ENCODE results near the gene C2orf80. TPM values are rescaled to one million over a fixed set of nuclear protein-coding genes. Genes with fewer than 3 reads are reported as not detected.

C2orf80 gene
- total and polyA plus RNA-seq, 2 donors (not counting 1 experiment from before 2014, with no cell fraction given): not detected

- Histone ChIP-seq H3K4me2 (replicated peaks; ENCODE audit: low read depth, low read length, poor library complexity, severe bottlenecking) (no peak overlapping the region), H3K79me2 (ENCODE audit: control insufficient read depth, insufficient read depth, low read length) (no peaks in the 10 kb centered on the region), H3K9ac (ENCODE audit: low read length) (no peak overlapping the region), H2AFZ (ENCODE audit: insufficient read depth, low read depth, low read length, poor library complexity, severe bottlenecking) (no peak overlapping the region), H3K4me1 (ENCODE audit: control insufficient read depth in 2 of 2, insufficient read depth in 2 of 2, low read length in 2 of 2) (peaks cover 0 to under 1% of the 10 kb centered on the region in 2 donors), H3K27me3 (replicated peaks in 1 of 4; ENCODE audit: control extremely low read depth in 1 of 4, control insufficient read depth in 3 of 4, insufficient read depth in 4 of 4, low read length in 3 of 4) (peaks cover 0 to 4% (median 0%) of the 10 kb centered on the region in 4 experiments), H3K4me3 (ENCODE audit: control extremely low read depth in 1 of 5, extremely low read depth in 1 of 5, insufficient read depth in 1 of 5, low read depth in 2 of 5, low read length in 4 of 5) (no peak overlapping the region), H3K27ac (ENCODE audit: low read length in 2 of 2) (no peak overlapping the region), H3K36me3 (replicated peaks in 1 of 2; ENCODE audit: control extremely low read depth in 1 of 2, control insufficient read depth in 1 of 2, extremely low read depth in 1 of 2, insufficient read depth in 2 of 2, low read length in 1 of 2) (no peaks in the 10 kb centered on the region), H3K9me3 (ENCODE audit: control extremely low read depth in 1 of 3, control insufficient read depth in 2 of 3, insufficient read depth in 1 of 3, low read length in 2 of 3) (no peaks in the 10 kb centered on the region), H4K20me1 (ENCODE audit: control insufficient read depth, insufficient read depth, low read length, poor library complexity, severe bottlenecking) (no peaks in the 10 kb centered on the region)
- DNase-seq (no peak), ATAC-seq (ENCODE audit: low read depth) (no peak)
- WGBS (ENCODE audit: insufficient coverage): no CpG with 5 or more reads among the region's 5 CpGs
- Mint-ChIP-seq H3K4me3 (no peak overlapping the region), H3K27ac (no peak overlapping the region), H3K9me3 (ENCODE audit: insufficient read depth) (no peaks in the 10 kb centered on the region), H3K27me3 (peaks cover 16% of the 10 kb centered on the region), H3K4me1 (peaks cover 4% of the 10 kb centered on the region)
- TF ChIP-seq EZH2 (IDR thresholded peaks at IDR 0.05; ENCODE audit: borderline replicate concordance, insufficient read depth, low read depth, low read length, poor library complexity, severe bottlenecking) (no peak), CTCF (IDR thresholded peaks at IDR 0.05) (no peak)
- intact Hi-C loops (cut with micrococcal nuclease): no loop called here
- CTCF ChIA-PET: interaction anchor here (0.6 to 2.3 kb wide), 2 partner anchors 14 to 64 kb away, joined by 3 to 12 read pairs; no protein-coding TSS in a partner anchor
- POLR2A ChIA-PET: no interaction called here
These were observed 591 bp downstream of the C2orf80 start for GRCh38 chr2:208189069-208189809.

GRCh38 chr2:208186893-208187292 lies 2.9 kb downstream of the C2orf80 start:
- Histone ChIP-seq H3K4me3 (ENCODE audit: control extremely low read depth in 1 of 5, extremely low read depth in 1 of 5, insufficient read depth in 1 of 5, low read depth in 2 of 5, low read length in 4 of 5) (no peak overlapping the region), H2AFZ (ENCODE audit: insufficient read depth, low read depth, low read length, poor library complexity, severe bottlenecking) (no peak overlapping the region), H3K9ac (ENCODE audit: low read length) (no peak overlapping the region), H3K27ac (ENCODE audit: low read length in 2 of 2) (no peak overlapping the region), H3K4me2 (replicated peaks; ENCODE audit: low read depth, low read length, poor library complexity, severe bottlenecking) (no peak overlapping the region), H3K9me3 (ENCODE audit: control extremely low read depth in 1 of 3, control insufficient read depth in 2 of 3, insufficient read depth in 1 of 3, low read length in 2 of 3) (no peaks in the 10 kb centered on the region), H3K36me3 (replicated peaks in 1 of 2; ENCODE audit: control extremely low read depth in 1 of 2, control insufficient read depth in 1 of 2, extremely low read depth in 1 of 2, insufficient read depth in 2 of 2, low read length in 1 of 2) (no peaks in the 10 kb centered on the region), H3K4me1 (ENCODE audit: control insufficient read depth in 2 of 2, insufficient read depth in 2 of 2, low read length in 2 of 2) (peaks cover 0 to 3% of the 10 kb centered on the region in 2 donors), H3K79me2 (ENCODE audit: control insufficient read depth, insufficient read depth, low read length) (no peaks in the 10 kb centered on the region), H4K20me1 (ENCODE audit: control insufficient read depth, insufficient read depth, low read length, poor library complexity, severe bottlenecking) (no peaks in the 10 kb centered on the region), H3K27me3 (replicated peaks in 1 of 4; ENCODE audit: control extremely low read depth in 1 of 4, control insufficient read depth in 3 of 4, insufficient read depth in 4 of 4, low read length in 3 of 4) (peaks cover 0 to 6% (median 0%) of the 10 kb centered on the region in 4 experiments)
- POLR2A ChIA-PET: no interaction called here
- no peak for DNase-seq
- ATAC-seq (ENCODE audit: low read depth): no peak
- CTCF ChIA-PET: interaction anchor here (2.3 kb wide), 1 partner anchor 11 kb away, joined by 11 read pairs; no protein-coding TSS in a partner anchor
- TF ChIP-seq EZH2 (IDR thresholded peaks at IDR 0.05; ENCODE audit: borderline replicate concordance, insufficient read depth, low read depth, low read length, poor library complexity, severe bottlenecking) (no peak), CTCF (IDR thresholded peaks at IDR 0.05) (no peak)
- intact Hi-C loops (cut with micrococcal nuclease): no loop called here
- Mint-ChIP-seq H3K4me3 (no peak overlapping the region), H3K27me3 (peaks cover 26% of the 10 kb centered on the region), H3K27ac (no peak overlapping the region), H3K4me1 (peaks cover 12% of the 10 kb centered on the region), H3K9me3 (ENCODE audit: insufficient read depth) (no peaks in the 10 kb centered on the region)
- 50% methylated on average over 1 of the region's 2 CpGs for WGBS (ENCODE audit: insufficient coverage)

All from B cell (primary cell).